ENCODE measurements around the gene SGTB.

The SGTB gene

DNA sequence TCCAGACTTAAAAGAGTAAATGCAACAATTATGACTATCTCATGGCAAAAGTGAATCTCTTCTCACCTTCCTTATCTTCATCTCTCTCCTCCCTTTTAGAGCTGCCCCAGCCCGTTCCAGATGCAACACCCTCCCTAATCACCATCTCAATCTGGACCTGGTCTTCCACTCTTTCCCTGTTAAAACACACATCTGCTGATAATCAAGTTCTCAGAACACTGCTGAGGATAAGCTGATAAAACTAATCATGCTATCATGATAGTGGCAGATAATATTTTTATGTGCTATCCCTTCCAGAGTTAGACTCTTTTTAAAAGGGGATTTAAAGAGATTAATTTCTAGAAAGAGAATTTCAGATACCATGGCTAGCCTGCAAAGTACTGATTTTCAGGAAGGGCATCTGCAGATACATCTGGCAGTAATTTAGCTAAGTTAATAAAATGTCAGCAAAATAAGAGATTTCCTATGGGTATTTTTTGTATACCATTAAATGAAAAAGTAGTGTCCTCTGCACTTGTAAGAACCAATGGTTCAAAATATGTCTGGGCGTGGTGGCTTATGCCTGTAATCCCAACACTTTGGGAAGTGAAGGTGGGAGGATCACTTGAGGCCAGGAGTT lies 17.2 kb downstream of the SGTB start:
- no peak overlapping the region for H4K91ac ChIP-seq (ENCODE audit: low read length)
- H3K36me3 ChIP-seq (ENCODE audit: control insufficient read depth in 1 of 2, insufficient read depth in 2 of 2, low read depth in 1 of 2, low read length in 2 of 2): peaks cover 0 to 44% of the 10 kb centered on the region in 2 experiments
- DNase-seq: no peak
- H4K8ac ChIP-seq (ENCODE audit: low read length): no peak overlapping the region
- H3K9ac ChIP-seq (ENCODE audit: low read length): no peak overlapping the region
- no peak overlapping the region for H2AK5ac ChIP-seq (ENCODE audit: low read length, severe bottlenecking)
- H2AFZ ChIP-seq (ENCODE audit: low read depth, low read length): no peak overlapping the region
- no peak overlapping the region for H3K23ac ChIP-seq (ENCODE audit: low read length in 2 of 2)
- no peak overlapping the region for H3K4me2 ChIP-seq (ENCODE audit: low read length, poor library complexity, severe bottlenecking)
- H3K4ac ChIP-seq (ENCODE audit: low read depth in 1 of 2, low read length in 2 of 2): no peak overlapping the region
- H3K9me3 ChIP-seq (ENCODE audit: control insufficient read depth, low read length): no peaks in the 10 kb centered on the region
- no peak overlapping the region for H3K27ac ChIP-seq (ENCODE audit: low read length, poor library complexity, severe bottlenecking)
- no peaks in the 10 kb centered on the region for H3K4me1 ChIP-seq (ENCODE audit: control insufficient read depth, insufficient read depth, low read depth, low read length)
- H3K14ac ChIP-seq (ENCODE audit: low read length in 2 of 2): no peak overlapping the region
- H2BK120ac ChIP-seq (ENCODE audit: low read depth, low read length): no peak overlapping the region
- 66% methylated on average over 2 of the region's 2 CpGs for WGBS
- H2BK12ac ChIP-seq (ENCODE audit: low read length in 2 of 2): no peak overlapping the region
- no peak overlapping the region for H3K4me3 ChIP-seq (ENCODE audit: insufficient read depth in 1 of 2, low read depth in 1 of 2, low read length in 2 of 2)
- no peaks in the 10 kb centered on the region for H3K27me3 ChIP-seq (ENCODE audit: control insufficient read depth in 1 of 2, insufficient read depth in 1 of 2, low read length in 2 of 2)
- no peak overlapping the region for H2BK15ac ChIP-seq (ENCODE audit: low read depth, poor library complexity, severe bottlenecking)
- no peak overlapping the region for H3K18ac ChIP-seq (ENCODE audit: low read depth in 1 of 2, low read length in 2 of 2)
- peaks cover 2% of the 10 kb centered on the region for H3K79me1 ChIP-seq (replicated peaks; ENCODE audit: low read length, poor library complexity, severe bottlenecking)
- H2BK5ac ChIP-seq (ENCODE audit: low read depth, low read length, poor library complexity, severe bottlenecking): no peak overlapping the region

DNA sequence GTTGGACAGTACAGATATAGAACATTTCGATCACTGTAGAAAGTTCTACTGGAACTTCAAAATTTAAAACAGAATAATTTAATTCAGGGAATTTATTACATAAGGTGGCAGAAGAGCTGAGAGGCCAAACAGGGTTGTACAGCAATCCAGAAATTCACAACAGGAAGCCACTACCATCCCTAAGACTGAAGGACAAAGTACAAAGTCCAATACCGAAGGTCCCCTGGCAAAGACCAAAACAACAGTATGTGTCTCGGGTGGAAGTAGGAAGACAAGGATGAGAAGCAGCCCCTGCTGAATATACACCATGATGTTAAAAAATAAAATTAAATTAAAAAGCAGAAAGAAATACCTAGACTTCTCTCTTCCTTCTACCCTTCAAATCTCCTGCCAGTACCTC lies 19.9 kb downstream of the SGTB start:
- no CpG with 5 or more reads among the region's 3 CpGs for WGBS
- H3K79me1 ChIP-seq (replicated peaks; ENCODE audit: low read length, poor library complexity, severe bottlenecking): peaks cover 2% of the 10 kb centered on the region
- no peak overlapping the region for H3K27ac ChIP-seq (ENCODE audit: low read length, poor library complexity, severe bottlenecking)
- DNase-seq: no peak
- no peak overlapping the region for H4K8ac ChIP-seq (ENCODE audit: low read length)
- H2BK15ac ChIP-seq (ENCODE audit: low read depth, poor library complexity, severe bottlenecking): no peak overlapping the region
- H3K23ac ChIP-seq (ENCODE audit: low read length in 2 of 2): no peak overlapping the region
- no peak overlapping the region for H4K91ac ChIP-seq (ENCODE audit: low read length)
- no peak overlapping the region for H2BK120ac ChIP-seq (ENCODE audit: low read depth, low read length)
- peaks cover 0 to 50% of the 10 kb centered on the region in 2 experiments for H3K36me3 ChIP-seq (ENCODE audit: control insufficient read depth in 1 of 2, insufficient read depth in 2 of 2, low read depth in 1 of 2, low read length in 2 of 2)
- no peak overlapping the region for H3K4me2 ChIP-seq (ENCODE audit: low read length, poor library complexity, severe bottlenecking)
- no peak overlapping the region for H2AFZ ChIP-seq (ENCODE audit: low read depth, low read length)
- H3K9me3 ChIP-seq (ENCODE audit: control insufficient read depth, low read length): no peaks in the 10 kb centered on the region
- H3K14ac ChIP-seq (ENCODE audit: low read length in 2 of 2): no peak overlapping the region
- H3K4me3 ChIP-seq (ENCODE audit: insufficient read depth in 1 of 2, low read depth in 1 of 2, low read length in 2 of 2): no peak overlapping the region
- H3K27me3 ChIP-seq (ENCODE audit: control insufficient read depth in 1 of 2, insufficient read depth in 1 of 2, low read length in 2 of 2): no peaks in the 10 kb centered on the region
- H3K4me1 ChIP-seq (ENCODE audit: control insufficient read depth, insufficient read depth, low read depth, low read length): no peaks in the 10 kb centered on the region
- H3K18ac ChIP-seq (ENCODE audit: low read depth in 1 of 2, low read length in 2 of 2): no peak overlapping the region
- no peak overlapping the region for H3K9ac ChIP-seq (ENCODE audit: low read length)
- H2BK12ac ChIP-seq (ENCODE audit: low read length in 2 of 2): no peak overlapping the region
- no peak overlapping the region for H2AK5ac ChIP-seq (ENCODE audit: low read length, severe bottlenecking)
- no peak overlapping the region for H2BK5ac ChIP-seq (ENCODE audit: low read depth, low read length, poor library complexity, severe bottlenecking)
- no peak overlapping the region for H3K4ac ChIP-seq (ENCODE audit: low read depth in 1 of 2, low read length in 2 of 2)

DNA sequence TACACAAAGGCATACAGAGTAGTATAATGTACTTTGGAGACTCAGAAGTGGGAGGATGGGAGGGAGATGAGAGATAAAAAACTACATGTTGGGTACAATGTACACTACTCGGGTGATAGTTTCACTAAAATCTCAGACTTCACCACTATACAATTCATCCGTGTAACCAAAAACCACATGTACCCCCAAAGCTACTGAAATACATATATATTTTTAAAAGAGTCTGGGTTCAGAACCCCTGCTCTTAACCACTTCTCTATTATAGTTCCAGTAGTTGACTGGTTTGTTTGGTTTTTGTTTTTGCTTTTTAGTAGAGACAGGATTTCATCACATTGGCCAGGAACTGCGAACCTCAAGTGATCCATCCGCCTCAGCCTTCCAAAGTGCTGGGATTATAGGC lies 22.6 kb downstream of the SGTB start:
- Histone ChIP-seq H3K14ac (ENCODE audit: low read length in 2 of 2) (no peak overlapping the region), H2BK120ac (ENCODE audit: low read depth, low read length) (no peak overlapping the region), H3K9me3 (ENCODE audit: control insufficient read depth, low read length) (no peaks in the 10 kb centered on the region), H2BK12ac (ENCODE audit: low read length in 2 of 2) (no peak overlapping the region), H4K91ac (ENCODE audit: low read length) (no peak overlapping the region), H3K79me1 (replicated peaks; ENCODE audit: low read length, poor library complexity, severe bottlenecking) (peaks cover 4% of the 10 kb centered on the region), H3K27ac (ENCODE audit: low read length, poor library complexity, severe bottlenecking) (no peak overlapping the region), H3K9ac (ENCODE audit: low read length) (no peak overlapping the region), H3K36me3 (ENCODE audit: control insufficient read depth in 1 of 2, insufficient read depth in 2 of 2, low read depth in 1 of 2, low read length in 2 of 2) (peaks cover 0 to 62% of the 10 kb centered on the region in 2 experiments), H3K23ac (ENCODE audit: low read length in 2 of 2) (no peak overlapping the region), H3K4me3 (ENCODE audit: insufficient read depth in 1 of 2, low read depth in 1 of 2, low read length in 2 of 2) (no peak overlapping the region), H3K18ac (ENCODE audit: low read depth in 1 of 2, low read length in 2 of 2) (no peak overlapping the region), H4K8ac (ENCODE audit: low read length) (no peak overlapping the region), H3K4me1 (ENCODE audit: control insufficient read depth, insufficient read depth, low read depth, low read length) (no peaks in the 10 kb centered on the region), H2BK15ac (ENCODE audit: low read depth, poor library complexity, severe bottlenecking) (no peak overlapping the region), H2AK5ac (ENCODE audit: low read length, severe bottlenecking) (no peak overlapping the region), H2BK5ac (ENCODE audit: low read depth, low read length, poor library complexity, severe bottlenecking) (no peak overlapping the region), H3K4me2 (ENCODE audit: low read length, poor library complexity, severe bottlenecking) (no peak overlapping the region), H3K27me3 (ENCODE audit: control insufficient read depth in 1 of 2, insufficient read depth in 1 of 2, low read length in 2 of 2) (no peaks in the 10 kb centered on the region), H3K4ac (ENCODE audit: low read depth in 1 of 2, low read length in 2 of 2) (no peak overlapping the region), H2AFZ (ENCODE audit: low read depth, low read length) (no peak overlapping the region)
- 100% methylated on average over 4 of the region's 4 CpGs for WGBS
- DNase-seq: no peak

DNA sequence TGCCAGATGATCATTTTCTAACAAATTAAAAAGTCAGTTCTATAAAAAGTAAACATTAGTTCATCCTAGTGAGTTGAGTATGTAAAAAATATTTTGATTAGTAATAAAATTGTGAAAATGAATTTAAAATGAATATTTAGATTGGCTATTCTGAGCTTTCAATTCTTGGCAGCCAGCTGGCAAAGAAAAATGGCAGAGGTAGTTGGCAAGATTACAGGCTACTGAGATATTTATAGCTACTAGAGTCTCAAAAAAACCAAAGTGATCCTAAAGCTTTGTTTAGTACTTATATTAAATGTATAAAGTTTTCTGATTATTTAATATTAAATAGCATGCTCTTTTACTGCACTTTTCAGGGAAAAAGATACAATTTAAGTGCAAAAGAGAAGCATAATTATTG lies 25.0 kb downstream of the SGTB start:
- Histone ChIP-seq H2BK12ac (ENCODE audit: low read length in 2 of 2) (no peak overlapping the region), H3K23ac (ENCODE audit: low read length in 2 of 2) (no peak overlapping the region), H3K14ac (ENCODE audit: low read length in 2 of 2) (no peak overlapping the region), H3K4me1 (ENCODE audit: control insufficient read depth, insufficient read depth, low read depth, low read length) (no peaks in the 10 kb centered on the region), H3K27me3 (ENCODE audit: control insufficient read depth in 1 of 2, insufficient read depth in 1 of 2, low read length in 2 of 2) (no peaks in the 10 kb centered on the region), H2BK5ac (ENCODE audit: low read depth, low read length, poor library complexity, severe bottlenecking) (no peak overlapping the region), H2BK120ac (ENCODE audit: low read depth, low read length) (no peak overlapping the region), H3K79me1 (replicated peaks; ENCODE audit: low read length, poor library complexity, severe bottlenecking) (peaks cover 2% of the 10 kb centered on the region), H3K18ac (ENCODE audit: low read depth in 1 of 2, low read length in 2 of 2) (no peak overlapping the region), H3K27ac (ENCODE audit: low read length, poor library complexity, severe bottlenecking) (no peak overlapping the region), H3K36me3 (ENCODE audit: control insufficient read depth in 1 of 2, insufficient read depth in 2 of 2, low read depth in 1 of 2, low read length in 2 of 2) (peaks cover 0 to 54% of the 10 kb centered on the region in 2 experiments), H2BK15ac (ENCODE audit: low read depth, poor library complexity, severe bottlenecking) (no peak overlapping the region), H3K4me3 (ENCODE audit: insufficient read depth in 1 of 2, low read depth in 1 of 2, low read length in 2 of 2) (no peak overlapping the region), H2AK5ac (ENCODE audit: low read length, severe bottlenecking) (no peak overlapping the region), H3K9me3 (ENCODE audit: control insufficient read depth, low read length) (no peaks in the 10 kb centered on the region), H3K9ac (ENCODE audit: low read length) (no peak overlapping the region), H4K8ac (ENCODE audit: low read length) (no peak overlapping the region), H3K4ac (ENCODE audit: low read depth in 1 of 2, low read length in 2 of 2) (no peak overlapping the region), H4K91ac (ENCODE audit: low read length) (no peak overlapping the region), H3K4me2 (ENCODE audit: low read length, poor library complexity, severe bottlenecking) (no peak overlapping the region), H2AFZ (ENCODE audit: low read depth, low read length) (no peak overlapping the region)
- no peak for DNase-seq

Data from mesenchymal stem cell (in vitro differentiated cells and primary cell).